Stimulated activated effector memory CD8-positive, alpha-beta T cell treated with anti-CD3 and anti-CD28 coated beads, Interleukin-12 subunit alpha, Interleukin-12 subunit beta, amount 100 ng/mL, for 72 hours (primary cell): ENCODE results near the gene SOD1.
"Not testable (repeated sequence)": the region's sequence is repeated elsewhere in the genome, so short reads cannot be mapped to it uniquely, and the experiment has no call there.

Experiments used
- ATAC-seq: fragments of 150-1000 bp; cut with Tn5 transposase; 2 replicates; pipeline ENCODE4 v1.10.0; 2021
- DNase-seq, 2 donors: peaks; one replicate each; pipeline ENCODE4 v3.0.0; 2021 to 2022; ENCODE audit warnings: low spot score in 2 of 2
- H3K27ac Mint-ChIP-seq: one replicate; pipeline ENCODE4 v1.8.0; 2022; ENCODE audit warnings: mild to moderate bottlenecking, mixed read lengths
- H3K36me3 Mint-ChIP-seq: one replicate; pipeline ENCODE4 v1.8.0; 2022; ENCODE audit warnings: mild to moderate bottlenecking, mixed read lengths
- H3K4me1 Mint-ChIP-seq: one replicate; pipeline ENCODE4 v1.8.0; 2022; ENCODE audit warnings: mixed read lengths
- H3K4me3 Mint-ChIP-seq: one replicate; pipeline ENCODE4 v1.8.0; 2022; ENCODE audit warnings: mild to moderate bottlenecking, mixed read lengths
- H3K9me3 Mint-ChIP-seq: one replicate; pipeline ENCODE4 v1.8.0; 2022; ENCODE audit warnings: mixed read lengths

The SOD1 gene

GRCh38 chr21:31641416-31641922 is 18.0 kb upstream of the SOD1 start:
- DNase-seq = no peak
- Mint-ChIP-seq H3K27ac (no peak overlapping the region), H3K9me3 (peaks cover 6% of the 10 kb centered on the region), H3K4me3 (no peak overlapping the region), H3K36me3 (no peaks in the 10 kb centered on the region), H3K4me1 (no peaks in the 10 kb centered on the region)
- ATAC-seq = no peak

- Mint-ChIP-seq H3K4me3 (no peak overlapping the region), H3K9me3 (no peaks in the 10 kb centered on the region), H3K27ac (no peak overlapping the region), H3K4me1 (no peaks in the 10 kb centered on the region), H3K36me3 (no peaks in the 10 kb centered on the region)
- DNase-seq (no peak), ATAC-seq (no peak)
Observed at GRCh38 chr21:31644643-31645042, 14.8 kb upstream of the SOD1 start.

- no peaks in the 10 kb centered on the region for H3K4me1 Mint-ChIP-seq
- DNase-seq (no peak), ATAC-seq (no peak)
- H3K9me3 Mint-ChIP-seq = no peaks in the 10 kb centered on the region
- H3K27ac Mint-ChIP-seq = no peak overlapping the region
- no peaks in the 10 kb centered on the region for H3K36me3 Mint-ChIP-seq
- no peak overlapping the region for H3K4me3 Mint-ChIP-seq
Observed at GRCh38 chr21:31647650-31648049, 11.8 kb upstream of the SOD1 start.

GRCh38 chr21:31650930-31651329 is 8.6 kb upstream of the SOD1 start:
- H3K9me3 Mint-ChIP-seq = no peaks in the 10 kb centered on the region
- no peak for DNase-seq
- ATAC-seq = no peak
- peaks cover 15% of the 10 kb centered on the region for H3K4me1 Mint-ChIP-seq
- H3K4me3 Mint-ChIP-seq = no peak overlapping the region
- no peak overlapping the region for H3K27ac Mint-ChIP-seq
- peaks cover under 1% of the 10 kb centered on the region for H3K36me3 Mint-ChIP-seq

- ATAC-seq, DNase-seq, H3K36me3 Mint-ChIP-seq, H3K9me3 Mint-ChIP-seq, H3K27ac Mint-ChIP-seq, H3K4me3 Mint-ChIP-seq: not testable (repeated sequence)
- peaks cover 19% of the 10 kb centered on the region for H3K4me1 Mint-ChIP-seq
Observed at GRCh38 chr21:31651491-31651890, 8.0 kb upstream of the SOD1 start.

DNA sequence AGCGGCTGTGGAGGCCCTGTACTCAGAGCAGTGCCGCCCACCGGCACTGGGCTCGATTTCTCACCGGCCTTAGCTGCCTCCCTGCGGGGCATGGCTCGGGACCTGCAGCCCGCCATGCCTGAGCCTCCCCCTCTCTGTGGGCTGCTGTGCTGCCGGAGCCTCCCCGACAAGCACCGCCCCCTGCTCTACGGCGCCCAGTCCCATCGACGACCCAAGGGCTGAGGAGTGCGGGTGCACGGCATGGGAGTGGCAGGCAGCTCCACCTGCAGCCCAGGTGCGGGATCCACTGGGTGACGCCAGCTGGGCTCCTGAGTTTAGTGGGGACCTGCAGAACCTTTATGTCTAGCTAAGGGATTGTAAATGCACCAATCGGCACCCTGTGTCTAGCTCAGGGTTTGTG is 5.2 kb upstream of the SOD1 start:
- peak overlapping the region; percentile 69 for H3K27ac Mint-ChIP-seq
- H3K4me1 Mint-ChIP-seq = peaks cover 32% of the 10 kb centered on the region
- no peak for ATAC-seq
- no peak for DNase-seq
- peak overlapping the region; percentile 64 for H3K4me3 Mint-ChIP-seq
- H3K36me3 Mint-ChIP-seq = peaks cover 10% of the 10 kb centered on the region
- no peaks in the 10 kb centered on the region for H3K9me3 Mint-ChIP-seq

GRCh38 chr21:31654821-31655580 is 4.5 kb upstream of the SOD1 start:
- peak overlapping the region; percentile 69 for H3K27ac Mint-ChIP-seq
- H3K4me1 Mint-ChIP-seq = peaks cover 32% of the 10 kb centered on the region
- H3K4me3 Mint-ChIP-seq = peak overlapping the region; percentile 64
- not testable (repeated sequence) for H3K9me3 Mint-ChIP-seq, DNase-seq, ATAC-seq
- peaks cover 15% of the 10 kb centered on the region for H3K36me3 Mint-ChIP-seq

DNA sequence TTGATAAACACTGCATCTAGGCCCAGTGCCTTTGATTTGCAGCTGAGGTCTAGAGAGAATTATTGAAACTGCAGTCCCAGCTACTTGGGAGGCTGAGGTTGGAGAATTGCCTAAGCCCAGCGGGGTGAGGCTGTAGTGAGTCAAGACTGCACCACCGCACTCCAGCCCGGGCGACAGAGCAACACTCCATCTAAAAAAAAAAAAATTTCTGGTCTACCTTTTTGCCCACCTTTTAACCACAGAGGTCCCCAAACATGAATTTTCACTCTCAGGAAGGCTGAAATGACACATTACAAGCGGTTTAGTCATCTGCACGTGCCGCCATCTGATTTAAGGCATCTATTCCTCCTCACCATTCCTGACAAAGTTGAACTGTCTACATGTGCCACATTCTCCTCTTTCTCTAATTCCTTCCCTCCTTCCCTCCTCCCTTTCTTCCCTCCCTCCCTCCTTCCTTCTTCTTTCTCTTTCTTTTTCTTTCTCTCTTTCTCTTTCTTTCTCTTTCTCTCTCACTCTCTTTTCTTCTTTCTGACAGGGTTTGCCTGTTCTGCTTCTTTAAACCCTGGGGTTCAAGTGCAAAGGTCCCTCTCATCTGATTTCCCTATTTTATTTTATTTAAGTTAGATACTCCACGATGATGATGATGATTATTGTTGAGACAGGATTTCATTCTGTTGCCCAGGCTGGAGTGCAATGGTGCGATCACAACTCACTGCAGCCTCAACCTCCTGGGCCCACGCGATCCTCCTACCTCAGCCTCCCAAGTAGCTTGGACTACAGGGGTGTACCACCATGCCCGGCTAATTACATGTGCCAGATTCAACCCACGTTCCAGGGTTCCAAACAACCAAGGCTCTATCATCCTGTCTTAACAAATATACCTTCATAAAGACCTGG is 3.0 kb upstream of the SOD1 start:
- peak overlapping the region; percentile 66 for H3K27ac Mint-ChIP-seq
- peak; percentile 48 for ATAC-seq
- H3K36me3 Mint-ChIP-seq = peaks cover 24% of the 10 kb centered on the region
- H3K9me3 Mint-ChIP-seq = no peaks in the 10 kb centered on the region
- peaks cover 41% of the 10 kb centered on the region for H3K4me1 Mint-ChIP-seq
- H3K4me3 Mint-ChIP-seq = peak overlapping the region; percentile 64
- no peak for DNase-seq

GRCh38 chr21:31658053-31658452 is 1.4 kb upstream of the SOD1 start:
- no peak for DNase-seq
- no peak overlapping the region for H3K27ac Mint-ChIP-seq
- no peak overlapping the region for H3K4me3 Mint-ChIP-seq
- no peak for ATAC-seq
- peaks cover 53% of the 10 kb centered on the region for H3K4me1 Mint-ChIP-seq
- H3K36me3 Mint-ChIP-seq = peaks cover 40% of the 10 kb centered on the region
- no peaks in the 10 kb centered on the region for H3K9me3 Mint-ChIP-seq

DNA sequence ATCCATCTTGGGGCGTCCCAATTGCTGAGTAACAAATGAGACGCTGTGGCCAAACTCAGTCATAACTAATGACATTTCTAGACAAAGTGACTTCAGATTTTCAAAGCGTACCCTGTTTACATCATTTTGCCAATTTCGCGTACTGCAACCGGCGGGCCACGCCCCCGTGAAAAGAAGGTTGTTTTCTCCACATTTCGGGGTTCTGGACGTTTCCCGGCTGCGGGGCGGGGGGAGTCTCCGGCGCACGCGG is 282 bp upstream of the SOD1 start:
- Mint-ChIP-seq H3K4me3 (peak overlapping the region; percentile 90), H3K9me3 (no peaks in the 10 kb centered on the region), H3K27ac (peak overlapping the region; percentile 95), H3K4me1 (peaks cover 57% of the 10 kb centered on the region), H3K36me3 (peaks cover 48% of the 10 kb centered on the region)
- no peak for DNase-seq
- ATAC-seq = peak; percentile 65

DNA sequence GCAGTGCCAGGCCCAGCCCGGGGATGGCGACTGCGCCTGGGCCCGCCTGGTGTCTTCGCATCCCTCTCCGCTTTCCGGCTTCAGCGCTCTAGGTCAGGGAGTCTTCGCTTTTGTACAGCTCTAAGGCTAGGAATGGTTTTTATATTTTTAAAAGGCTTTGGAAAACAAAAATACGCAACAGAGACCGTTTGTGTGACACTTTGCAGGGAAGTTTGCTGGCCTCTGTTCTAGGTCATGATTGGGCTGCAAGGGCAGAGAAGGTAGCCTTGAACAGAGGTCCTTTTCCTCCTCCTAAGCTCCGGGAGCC is 719 bp downstream of the SOD1 start:
- peak overlapping the region; percentile 90 for H3K4me3 Mint-ChIP-seq
- peak in 1 of 2 donors; percentile 70 for DNase-seq
- ATAC-seq = no peak
- peak overlapping the region; percentile 95 for H3K27ac Mint-ChIP-seq
- peaks cover 58% of the 10 kb centered on the region for H3K36me3 Mint-ChIP-seq
- peaks cover 59% of the 10 kb centered on the region for H3K4me1 Mint-ChIP-seq
- H3K9me3 Mint-ChIP-seq = no peaks in the 10 kb centered on the region

DNA sequence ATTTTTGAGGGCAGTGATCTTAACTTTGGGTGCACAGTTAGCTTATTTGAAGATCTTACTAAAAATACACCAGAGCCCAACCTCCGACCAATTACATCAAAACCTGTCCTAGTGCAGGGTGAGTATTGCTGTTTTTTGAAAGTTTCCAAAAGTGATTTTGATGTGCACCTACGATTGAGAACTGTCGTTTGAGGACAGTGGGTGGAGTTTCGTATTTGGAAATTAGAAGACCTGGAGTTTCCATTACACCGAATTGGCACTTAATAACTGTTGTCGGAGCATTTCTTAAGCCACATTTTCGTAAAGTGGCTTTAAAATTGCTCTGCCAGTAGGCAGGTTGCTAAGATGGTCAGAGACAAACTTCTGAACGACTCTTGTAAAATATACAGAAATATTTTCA is 1.1 kb downstream of the SOD1 start:
- H3K4me3 Mint-ChIP-seq = peak overlapping the region; percentile 90
- DNase-seq (no peak), ATAC-seq (no peak)
- H3K36me3 Mint-ChIP-seq = peaks cover 62% of the 10 kb centered on the region
- H3K9me3 Mint-ChIP-seq = no peaks in the 10 kb centered on the region
- peaks cover 59% of the 10 kb centered on the region for H3K4me1 Mint-ChIP-seq
- H3K27ac Mint-ChIP-seq = peak overlapping the region; percentile 95

DNA sequence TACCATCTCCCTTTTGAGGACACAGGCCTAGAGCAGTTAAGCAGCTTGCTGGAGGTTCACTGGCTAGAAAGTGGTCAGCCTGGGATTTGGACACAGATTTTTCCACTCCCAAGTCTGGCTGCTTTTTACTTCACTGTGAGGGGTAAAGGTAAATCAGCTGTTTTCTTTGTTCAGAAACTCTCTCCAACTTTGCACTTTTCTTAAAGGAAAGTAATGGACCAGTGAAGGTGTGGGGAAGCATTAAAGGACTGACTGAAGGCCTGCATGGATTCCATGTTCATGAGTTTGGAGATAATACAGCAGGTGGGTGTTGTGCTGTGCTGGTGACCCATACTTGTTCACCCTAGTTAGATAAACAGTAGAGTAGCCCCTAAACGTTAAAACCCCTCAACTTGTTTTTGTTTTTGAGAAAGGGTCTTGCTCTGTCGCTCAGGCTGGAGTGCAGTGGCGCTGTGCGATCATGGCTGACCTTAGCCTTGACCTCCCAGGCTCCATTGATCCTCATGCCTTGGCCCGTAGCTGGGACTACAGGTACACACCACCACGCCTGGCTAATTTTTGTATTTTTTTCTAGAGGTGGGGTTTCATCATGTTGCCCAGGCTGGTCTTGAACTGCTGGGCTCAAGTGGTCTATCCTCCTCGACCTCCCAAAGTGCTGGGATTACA is 4.2 kb downstream of the SOD1 start:
- H3K27ac Mint-ChIP-seq = peak overlapping the region; percentile 32
- DNase-seq (no peak), ATAC-seq (no peak)
- H3K36me3 Mint-ChIP-seq = peaks cover 87% of the 10 kb centered on the region
- H3K4me1 Mint-ChIP-seq = peaks cover 59% of the 10 kb centered on the region
- peak overlapping the region; percentile 37 for H3K4me3 Mint-ChIP-seq
- H3K9me3 Mint-ChIP-seq = no peaks in the 10 kb centered on the region

DNA sequence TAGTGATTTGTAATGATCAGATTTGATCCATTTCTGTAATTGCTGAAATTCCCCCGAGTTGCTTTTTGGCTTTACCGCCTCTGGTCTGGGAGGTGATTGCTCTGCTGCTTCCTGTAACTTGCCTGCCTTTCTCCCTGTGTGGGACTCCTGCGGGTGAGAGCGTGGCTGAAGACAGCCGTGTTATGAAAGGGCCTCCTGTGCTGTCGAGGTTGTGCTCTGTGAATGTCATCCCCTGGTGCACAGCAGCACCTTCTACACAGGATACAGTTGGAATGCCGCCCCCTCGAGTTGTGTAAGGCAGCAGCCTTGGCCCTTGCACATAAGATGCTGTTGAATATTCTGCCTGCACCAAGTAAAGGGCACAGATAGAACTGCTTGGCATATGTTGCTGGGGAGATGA is 5.9 kb downstream of the SOD1 start:
- DNase-seq (peak in 1 of 2 donors; percentile 61), ATAC-seq (peak; percentile 74)
- Mint-ChIP-seq H3K4me1 (peaks cover 61% of the 10 kb centered on the region), H3K36me3 (peaks cover 95% of the 10 kb centered on the region), H3K4me3 (peak overlapping the region; percentile 37), H3K9me3 (no peaks in the 10 kb centered on the region), H3K27ac (peak overlapping the region; percentile 51)

DNA sequence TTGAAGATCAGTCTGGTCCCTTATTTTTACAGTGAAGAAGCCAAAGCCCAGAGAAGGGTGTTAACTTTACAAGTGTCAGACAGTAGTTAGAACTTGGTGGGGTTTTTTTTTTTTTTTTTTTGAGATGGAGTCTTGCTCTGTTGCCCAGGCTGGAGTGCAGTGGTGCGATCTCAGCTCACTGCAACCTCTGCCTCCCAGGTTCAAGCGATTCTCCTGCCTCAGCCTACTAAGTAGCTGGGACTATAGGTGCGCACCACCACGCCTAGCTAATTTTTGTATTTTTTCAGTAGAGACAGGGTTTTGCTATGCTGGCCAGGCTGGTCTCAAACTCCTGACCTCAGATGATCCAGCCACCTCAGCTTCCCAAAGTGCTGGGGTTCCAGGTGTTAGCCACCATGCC is 6.4 kb downstream of the SOD1 start:
- Mint-ChIP-seq H3K4me1 (peaks cover 58% of the 10 kb centered on the region), H3K27ac (peak overlapping the region; percentile 51), H3K4me3 (peak overlapping the region; percentile 37), H3K36me3 (peaks cover 97% of the 10 kb centered on the region)
- H3K9me3 Mint-ChIP-seq, DNase-seq, ATAC-seq: not testable (repeated sequence)
